Stomach (tissue), 9 donors: ENCODE results near the gene RPL29. TPM values are rescaled to one million over a fixed set of nuclear protein-coding genes. Genes with fewer than 3 reads are reported as not detected.

Experiments used
- DNase-seq, 2 donors: peaks; one replicate each; pipeline versions ENCODE4 v3.0.0 to v3.0.0-alpha.2; 2013 to 2019
- H3K27ac ChIP-seq, 5 donors: fragments of 200-600 bp in 4 of 5; sonication (generic) in 4 of 5; one replicate each; pipeline ENCODE4 v1.5.1; 2013 to 2019; ENCODE audit warnings: mild to moderate bottlenecking in 1 of 5, moderate library complexity in 1 of 5
- H3K27me3 ChIP-seq, 3 donors: fragments of 200-600 bp; sonication (generic); one replicate each; pipeline ENCODE4 v1.5.1; 2017 to 2019; ENCODE audit warnings: mixed run types in 1 of 3
- H3K36me3 ChIP-seq, 4 donors: fragments of 200-600 bp; sonication (generic); 1 replicate in 3 of 4; 2 replicates in 1 of 4; pipeline ENCODE4 v1.5.1; 2016 to 2019
- H3K4me1 ChIP-seq, 4 donors: fragments of 200-600 bp; sonication (generic); one replicate each; pipeline ENCODE4 v1.5.1; 2016 to 2019
- H3K4me3 ChIP-seq, 4 donors: fragments of 200-600 bp; sonication (generic) in 3 of 4; one replicate each; pipeline ENCODE4 v1.5.1; 2016 to 2019; ENCODE audit warnings: mild to moderate bottlenecking in 1 of 4
- H3K9me3 ChIP-seq, 4 donors: fragments of 200-600 bp; sonication (generic); one replicate each; pipeline ENCODE4 v1.5.1; 2016 to 2019
- EP300 ChIP-seq: sonication (generic); formaldehyde crosslinking; IDR thresholded peaks from one replicate; pipeline ENCODE4 v1.6.1; 2017; ENCODE audit warnings: antibody characterized with exemption
- POLR2A ChIP-seq, 4 donors: fragments of 450-650 bp; IDR thresholded peaks; one replicate each; pipeline ENCODE4 v1.6.1; 2016; ENCODE audit warnings: antibody characterized with exemption in 4 of 4, control low read depth in 2 of 4, mild to moderate bottlenecking in 1 of 4, moderate library complexity in 1 of 4
- POLR2AphosphoS5 ChIP-seq, 3 donors: sonication (generic); formaldehyde crosslinking; IDR thresholded peaks; one replicate each; pipeline ENCODE4 v1.6.1; 2016; ENCODE audit warnings: antibody characterized with exemption in 3 of 3
- WGBS, 5 donors: extraction: QIAGEN DNeasy Blood & Tissue Kit in 3 of 5; methylation state at CpG; one replicate each; pipeline versions ENCODE4 v1.1.5 to v1.1.7; 2013 to 2018; 5-methylcytosine and 5-hydroxymethylcytosine counted together
- intact Hi-C: fragments of 100-400 bp; cut with DNase I; formaldehyde crosslinking; loops from one replicate; pipeline ENCODE4 v1.15.1; 2023; ENCODE audit warnings: low total_unique reads
- polyA plus RNA-seq, 3 donors: library from polyadenylated mRNA; stranded (reverse); fragments of 200-250 nt; gene quantifications; one replicate each; pipeline ENCODE4 v1.2.3, GENCODE V29; 2013
- total RNA-seq, 5 donors: library from RNA; depleted of rRNA; stranded (reverse); fragments of >200 nt; gene quantifications; one replicate each; pipeline versions ENCODE4 v1.1.0 to v1.2.3, GENCODE V29; 2014 to 2016
- TF ChIP-seq, protein P1 (sequence below), 7 experiments: fragments of 450-650 bp in 4 of 7; fragments of 200-600 bp in 3 of 7; sonication (generic) in 3 of 7; IDR thresholded peaks; one replicate each; pipeline ENCODE4 v1.5.1; 2016 to 2019; ENCODE audit warnings: antibody characterized with exemption in 7 of 7, control low read depth in 2 of 7, mild to moderate bottlenecking in 1 of 7
- donor health status: healthy with polysubstance abuse.
- donor health status: Bipolar disorder and iron deficiency.
- donor health status: healthy.

RPL29 gene
- total and polyA plus RNA-seq, 8 donors: 144 to 3,071 (median 1,266) TPM

GRCh38 chr3:52018319-52019000 lies 22.8 kb upstream of the RPL29 start:
- Histone ChIP-seq H3K4me3 (no peak overlapping the region), H3K27ac (peak overlapping the region in 2 of 5 donors; percentile 20 to 46)
- intact Hi-C loops: no loop called here

DNA sequence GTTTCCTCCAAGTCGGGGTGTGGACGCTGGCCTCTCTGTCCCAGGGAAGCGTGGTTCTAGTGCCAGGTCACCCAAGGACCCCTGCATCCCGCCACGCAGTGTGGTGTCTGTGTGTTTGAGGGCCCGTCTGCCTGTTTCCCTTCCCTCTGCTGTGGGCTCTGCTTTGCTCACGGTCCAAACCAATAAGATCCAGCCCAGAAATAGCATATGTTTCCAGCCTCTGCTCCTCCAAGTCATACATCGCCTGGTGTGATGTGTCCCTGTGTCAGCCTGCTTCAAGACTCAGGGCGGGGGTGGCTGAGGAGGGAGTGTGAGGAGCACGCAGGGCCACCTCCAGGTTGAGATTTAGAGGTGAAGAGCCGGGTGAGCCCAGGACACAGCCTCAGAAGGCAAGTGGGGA lies 21.9 kb upstream of the RPL29 start:
- Histone ChIP-seq H3K27ac (no peak overlapping the region), H3K36me3 (no peaks in the 10 kb centered on the region), H3K9me3 (no peaks in the 10 kb centered on the region), H3K27me3 (no peaks in the 10 kb centered on the region), H3K4me3 (no peak overlapping the region), H3K4me1 (peaks cover 0 to 8% (median 2%) of the 10 kb centered on the region in 4 donors)
- DNase-seq: no peak
- TF ChIP-seq POLR2A (IDR thresholded peaks at IDR 0.05) (no peak), EP300 (no peak), POLR2AphosphoS5 (IDR thresholded peaks at IDR 0.05) (no peak)
- TF ChIP-seq, protein P1, sequence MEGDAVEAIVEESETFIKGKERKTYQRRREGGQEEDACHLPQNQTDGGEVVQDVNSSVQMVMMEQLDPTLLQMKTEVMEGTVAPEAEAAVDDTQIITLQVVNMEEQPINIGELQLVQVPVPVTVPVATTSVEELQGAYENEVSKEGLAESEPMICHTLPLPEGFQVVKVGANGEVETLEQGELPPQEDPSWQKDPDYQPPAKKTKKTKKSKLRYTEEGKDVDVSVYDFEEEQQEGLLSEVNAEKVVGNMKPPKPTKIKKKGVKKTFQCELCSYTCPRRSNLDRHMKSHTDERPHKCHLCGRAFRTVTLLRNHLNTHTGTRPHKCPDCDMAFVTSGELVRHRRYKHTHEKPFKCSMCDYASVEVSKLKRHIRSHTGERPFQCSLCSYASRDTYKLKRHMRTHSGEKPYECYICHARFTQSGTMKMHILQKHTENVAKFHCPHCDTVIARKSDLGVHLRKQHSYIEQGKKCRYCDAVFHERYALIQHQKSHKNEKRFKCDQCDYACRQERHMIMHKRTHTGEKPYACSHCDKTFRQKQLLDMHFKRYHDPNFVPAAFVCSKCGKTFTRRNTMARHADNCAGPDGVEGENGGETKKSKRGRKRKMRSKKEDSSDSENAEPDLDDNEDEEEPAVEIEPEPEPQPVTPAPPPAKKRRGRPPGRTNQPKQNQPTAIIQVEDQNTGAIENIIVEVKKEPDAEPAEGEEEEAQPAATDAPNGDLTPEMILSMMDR (IDR thresholded peaks at IDR 0.05): no peak
- intact Hi-C loops: no loop called here
- WGBS, 5 donors: 81 to 90% (median 83%) methylated on average over 11 of the region's 11 CpGs

More at GRCh38 chr3:52018319-52019000, 22.8 kb upstream of the RPL29 start:
- 89 to 93% (median 92%) methylated on average over 21 of the region's 21 CpGs for WGBS, 5 donors
- H3K4me1 ChIP-seq: peaks cover 0 to 17% (median 2%) of the 10 kb centered on the region in 4 donors
- no peaks in the 10 kb centered on the region for H3K27me3 ChIP-seq
- H3K36me3 ChIP-seq: no peaks in the 10 kb centered on the region
- TF ChIP-seq, protein P1 (IDR thresholded peaks at IDR 0.05): no peak
- TF ChIP-seq POLR2AphosphoS5 (IDR thresholded peaks at IDR 0.05) (no peak), POLR2A (IDR thresholded peaks at IDR 0.05) (no peak), EP300 (no peak)
- DNase-seq: no peak
- H3K9me3 ChIP-seq: no peaks in the 10 kb centered on the region

- no peak for TF ChIP-seq POLR2A (IDR thresholded peaks at IDR 0.05)
- TF ChIP-seq POLR2AphosphoS5 (IDR thresholded peaks at IDR 0.05): no peak
- no peak for TF ChIP-seq EP300
- TF ChIP-seq, protein P1 (IDR thresholded peaks at IDR 0.05): no peak
- no peak overlapping the region for H3K4me3 ChIP-seq
- WGBS, 5 donors: 84 to 92% (median 86%) methylated on average over 7 to 13 of the region's 13 CpGs
- intact Hi-C loops: no loop called here
- H3K27me3 ChIP-seq: no peaks in the 10 kb centered on the region
- DNase-seq: no peak
- H3K36me3 ChIP-seq: no peaks in the 10 kb centered on the region
- no peaks in the 10 kb centered on the region for H3K4me1 ChIP-seq
- no peaks in the 10 kb centered on the region for H3K9me3 ChIP-seq
- H3K27ac ChIP-seq: no peak overlapping the region
These were observed 19.9 kb upstream of the RPL29 start for GRCh38 chr3:52015438-52016228.

- H3K36me3 ChIP-seq: no peaks in the 10 kb centered on the region
- WGBS, 5 donors: 50 to 71% (median 56%) methylated on average over 5 to 8 of the region's 8 CpGs
- H3K4me1 ChIP-seq: no peaks in the 10 kb centered on the region
- no peak overlapping the region for H3K27ac ChIP-seq
- H3K4me3 ChIP-seq: no peak overlapping the region
- no peaks in the 10 kb centered on the region for H3K9me3 ChIP-seq
- TF ChIP-seq, protein P1 (IDR thresholded peaks at IDR 0.05): peak in 1 of 7 experiments; percentile 7
- no peak for TF ChIP-seq EP300
- H3K27me3 ChIP-seq: no peaks in the 10 kb centered on the region
- intact Hi-C loops: loop anchor here (5.0 kb wide), 1 partner anchor 118 kb away; no protein-coding TSS in a partner anchor
- DNase-seq: no peak
These were observed 18.9 kb upstream of the RPL29 start for GRCh38 chr3:52014613-52015012.
